OCI-LY1 (cell line): ENCODE measurements around the gene TBC1D16.

Experiments
- H2AFZ ChIP-seq: fragments of 200-600 bp; sonication (generic), shearing (Covaris generic); 2 replicates; pipeline ENCODE4 v1.6.0; 2014; ENCODE audit warnings: antibody characterized with exemption, mild to moderate bottlenecking, low read length
- H3F3A ChIP-seq: fragments of 200-600 bp; sonication (generic), shearing (Covaris generic); 2 replicates; pipeline ENCODE4 v1.6.0; 2014; ENCODE audit warnings: mild to moderate bottlenecking, antibody characterized with exemption, low read length, moderate library complexity; ENCODE audit not compliant: insufficient read depth
- H3K27ac ChIP-seq: fragments of 200-600 bp; sonication (generic); 2 replicates; pipeline ENCODE4 v1.5.1; 2014; ENCODE audit warnings: low read length, mixed run types, mild to moderate bottlenecking, low read depth; ENCODE audit not compliant: poor library complexity, severe bottlenecking
- H3K27me3 ChIP-seq: fragments of 200-600 bp; sonication (generic); 2 replicates; pipeline ENCODE4 v1.6.0; 2014; ENCODE audit warnings: antibody characterized with exemption, mild to moderate bottlenecking, low read length, moderate library complexity; ENCODE audit not compliant: insufficient read depth
- H3K36me3 ChIP-seq: fragments of 200-600 bp; sonication (generic); 2 replicates; pipeline ENCODE4 v1.6.1; 2014; ENCODE audit warnings: mild to moderate bottlenecking, antibody characterized with exemption, low read length, moderate library complexity, mixed read lengths; ENCODE audit not compliant: insufficient read depth
- H3K4me1 ChIP-seq: fragments of 200-600 bp; sonication (generic); 2 replicates; pipeline ENCODE4 v1.5.1; 2014; ENCODE audit warnings: mild to moderate bottlenecking, low read length, moderate library complexity; ENCODE audit not compliant: insufficient read depth, severe bottlenecking
- H3K4me2 ChIP-seq: fragments of 200-600 bp; sonication (generic), shearing (Covaris generic); 2 replicates; pipeline ENCODE4 v1.6.1; 2014; ENCODE audit warnings: low read length
- H3K4me3 ChIP-seq: fragments of 200-600 bp; sonication (generic); 2 replicates; pipeline ENCODE4 v1.5.1; 2014; ENCODE audit warnings: low read length, low read depth, mild to moderate bottlenecking, mixed read lengths; ENCODE audit not compliant: poor library complexity, severe bottlenecking
- H3K79me2 ChIP-seq: fragments of 200-600 bp; shearing (Covaris generic); 2 replicates; pipeline ENCODE4 v1.6.1; 2016; ENCODE audit warnings: mixed run types, low read length, mixed read lengths; ENCODE audit not compliant: insufficient read depth
- H3K9ac ChIP-seq: fragments of 200-600 bp; sonication (generic), shearing (Covaris generic); 2 replicates; pipeline ENCODE4 v1.6.1; 2014; ENCODE audit warnings: mild to moderate bottlenecking, low read length, mixed read lengths
- H3K9me2 ChIP-seq: fragments of 200-600 bp; sonication (generic), shearing (Covaris generic); 2 replicates; pipeline ENCODE4 v1.6.1; 2014; ENCODE audit warnings: low read depth, mild to moderate bottlenecking, low read length, mixed read lengths
- H3K9me3 ChIP-seq: fragments of 200-600 bp; shearing (Covaris generic); 2 replicates; pipeline ENCODE4 v1.6.1; 2014; ENCODE audit warnings: low read length, mixed read lengths
- H4K20me1 ChIP-seq: fragments of 200-600 bp; sonication (generic), shearing (Covaris generic); 2 replicates; pipeline ENCODE4 v1.6.0; 2016; ENCODE audit warnings: mild to moderate bottlenecking, low read length; ENCODE audit not compliant: insufficient read depth
- CTCF ChIP-seq: fragments of 200-600 bp; sonication (generic), shearing (Covaris generic); IDR thresholded peaks from 2 replicates; pipeline ENCODE4 v1.5.1; 2017; ENCODE audit warnings: mild to moderate bottlenecking, antibody characterized with exemption, low read length, moderate library complexity, mixed read lengths
- EZH2 ChIP-seq: fragments of 200-600 bp; sonication (generic), shearing (Covaris generic); IDR thresholded peaks from 2 replicates; pipeline ENCODE4 v1.8.0; 2017; ENCODE audit warnings: borderline replicate concordance, mixed run types, mild to moderate bottlenecking, antibody characterized with exemption, low read length, moderate library complexity, mixed read lengths

Gene TBC1D16

GRCh38 chr17:80072410-80072809, 36.7 kb upstream of the TBC1D16 start:
- Histone ChIP-seq H3K9me2 (no peaks in the 10 kb centered on the region), H3K4me2 (no peak overlapping the region), H3K27me3 (peaks cover 3% of the 10 kb centered on the region), H3K9me3 (no peaks in the 10 kb centered on the region), H3K79me2 (no peaks in the 10 kb centered on the region), H3K27ac (no peak overlapping the region), H3K4me1 (no peaks in the 10 kb centered on the region), H4K20me1 (no peaks in the 10 kb centered on the region), H3K36me3 (no peaks in the 10 kb centered on the region), H3K9ac (no peak overlapping the region), H2AFZ (no peak overlapping the region), H3K4me3 (no peak overlapping the region), H3F3A (no peaks in the 10 kb centered on the region)
- TF ChIP-seq CTCF = no peak
- no peak for TF ChIP-seq EZH2

GRCh38 chr17:80071116-80071841, 35.6 kb upstream of the TBC1D16 start:
- TF ChIP-seq CTCF (no peak), EZH2 (no peak)
- Histone ChIP-seq H3K9ac (no peak overlapping the region), H4K20me1 (no peaks in the 10 kb centered on the region), H3K4me1 (no peaks in the 10 kb centered on the region), H3K4me3 (no peak overlapping the region), H3F3A (no peaks in the 10 kb centered on the region), H3K36me3 (no peaks in the 10 kb centered on the region), H3K9me2 (no peaks in the 10 kb centered on the region), H3K4me2 (no peak overlapping the region), H3K79me2 (no peaks in the 10 kb centered on the region), H2AFZ (no peak overlapping the region), H3K9me3 (no peaks in the 10 kb centered on the region), H3K27me3 (peaks cover 5% of the 10 kb centered on the region), H3K27ac (no peak overlapping the region)

- no peaks in the 10 kb centered on the region for H3F3A ChIP-seq
- no peaks in the 10 kb centered on the region for H3K36me3 ChIP-seq
- H3K79me2 ChIP-seq = no peaks in the 10 kb centered on the region
- H3K27ac ChIP-seq = no peak overlapping the region
- H3K4me1 ChIP-seq = no peaks in the 10 kb centered on the region
- H3K9me2 ChIP-seq = no peaks in the 10 kb centered on the region
- no peak overlapping the region for H3K9ac ChIP-seq
- no peak overlapping the region for H2AFZ ChIP-seq
- H3K4me3 ChIP-seq = no peak overlapping the region
- TF ChIP-seq EZH2 = no peak
- TF ChIP-seq CTCF = no peak
- no peaks in the 10 kb centered on the region for H4K20me1 ChIP-seq
- no peaks in the 10 kb centered on the region for H3K9me3 ChIP-seq
- H3K27me3 ChIP-seq = peaks cover 7% of the 10 kb centered on the region
- H3K4me2 ChIP-seq = no peak overlapping the region
Measured at GRCh38 chr17:80070375-80071115, 34.9 kb upstream of the TBC1D16 start.
